ENCODE results near the gene USHBP1. TPM values are rescaled to one million over a fixed set of nuclear protein-coding genes. Genes with fewer than 3 reads are reported as not detected.

USHBP1 gene
- total and polyA plus RNA-seq, 2 of the 13 experiments (the other 11 are each of a cell fraction or from before 2014, with no cell fraction given), result 0.15 to 1.5 TPM

GRCh38 chr19:17266975-17267788 is 2.6 kb upstream of the USHBP1 start, which contains the start of gene BABAM1 (continued):
- TF ChIP-seq KIAA2018 (CRISPR knock-in tag; IDR thresholded peaks at IDR 0.05; ENCODE audit: borderline replicate concordance) (no peak), BRD4 (CRISPR knock-in tag; IDR thresholded peaks at IDR 0.05) (no peak), ZFP36L1 (CRISPR knock-in tag; IDR thresholded peaks at IDR 0.05) (0 out of 2 replicates have a peak, but pooled peaks have one; percentile 64), ELF4 (CRISPR knock-in tag; IDR thresholded peaks at IDR 0.05; ENCODE audit: borderline replicate concordance) (peak; percentile 76; the same call in 1 of the 2 replicates), NFAT5 (CRISPR knock-in tag; IDR thresholded peaks at IDR 0.05) (no peak), GPN1 (CRISPR knock-in tag; IDR thresholded peaks at IDR 0.05; ENCODE audit: borderline replicate concordance) (no peak), ZNF143 (CRISPR knock-in tag; IDR thresholded peaks at IDR 0.05) (peak; percentile 96), ZNF234 (CRISPR knock-in tag; conservative IDR thresholded peaks at IDR 0.05) (no peak), PCBP1 (IDR thresholded peaks at IDR 0.05; ENCODE audit: borderline replicate concordance, low read depth, low read length) (no peak), STAG1 (CRISPR knock-in tag; IDR thresholded peaks at IDR 0.05) (no peak), MAFG (CRISPR knock-in tag; IDR thresholded peaks at IDR 0.05) (no peak), PAF1 (CRISPR knock-in tag; IDR thresholded peaks at IDR 0.05) (no peak)
- TF ChIP-seq, protein P1, sequence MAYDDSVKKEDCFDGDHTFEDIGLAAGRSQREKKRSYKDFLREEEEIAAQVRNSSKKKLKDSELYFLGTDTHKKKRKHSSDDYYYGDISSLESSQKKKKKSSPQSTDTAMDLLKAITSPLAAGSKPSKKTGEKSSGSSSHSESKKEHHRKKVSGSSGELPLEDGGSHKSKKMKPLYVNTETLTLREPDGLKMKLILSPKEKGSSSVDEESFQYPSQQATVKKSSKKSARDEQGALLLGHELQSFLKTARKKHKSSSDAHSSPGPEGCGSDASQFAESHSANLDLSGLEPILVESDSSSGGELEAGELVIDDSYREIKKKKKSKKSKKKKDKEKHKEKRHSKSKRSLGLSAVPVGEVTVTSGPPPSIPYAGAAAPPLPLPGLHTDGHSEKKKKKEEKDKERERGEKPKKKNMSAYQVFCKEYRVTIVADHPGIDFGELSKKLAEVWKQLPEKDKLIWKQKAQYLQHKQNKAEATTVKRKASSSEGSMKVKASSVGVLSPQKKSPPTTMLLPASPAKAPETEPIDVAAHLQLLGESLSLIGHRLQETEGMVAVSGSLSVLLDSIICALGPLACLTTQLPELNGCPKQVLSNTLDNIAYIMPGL (CRISPR knock-in tag; IDR thresholded peaks at IDR 0.05; ENCODE audit: borderline replicate concordance in 1 of 2, low read depth in 1 of 2), result peak in 1 of 2 experiments; percentile 69; a peak in 2 of 4 replicates

Data from HepG2 (cell line).